Uterus (tissue), 4 donors: ENCODE results near the gene GALNT9. TPM values are rescaled to one million over a fixed set of nuclear protein-coding genes. Genes with fewer than 3 reads are reported as not detected.

Experiments used
- DNase-seq, 2 donors: peaks; one replicate each; pipeline ENCODE4 v3.0.0-alpha.2; 2019 to 2020
- H3K27ac ChIP-seq, 2 donors: fragments of 200-600 bp; sonication (generic); 1 replicate in 1 of 2; 2 replicates in 1 of 2; pipeline ENCODE4 v1.5.1; 2016 to 2018
- H3K27me3 ChIP-seq, 2 donors: fragments of 200-600 bp; sonication (generic); one replicate each; pipeline ENCODE4 v1.5.1; 2018 to 2019; ENCODE audit warnings: control low read depth in 1 of 2
- H3K36me3 ChIP-seq, 2 donors: fragments of 200-600 bp; sonication (generic); one replicate each; pipeline ENCODE4 v1.5.1; 2019; ENCODE audit warnings: control low read depth in 1 of 2
- H3K4me1 ChIP-seq, 2 donors: fragments of 200-600 bp; sonication (generic); one replicate each; pipeline ENCODE4 v1.5.1; 2018 to 2019; ENCODE audit warnings: control low read depth in 1 of 2
- H3K4me3 ChIP-seq, 2 donors: fragments of 200-600 bp; sonication (generic); 1 replicate in 1 of 2; 2 replicates in 1 of 2; pipeline ENCODE4 v1.5.1; 2018 to 2019; ENCODE audit warnings: mild to moderate bottlenecking in 1 of 2
- H3K9me3 ChIP-seq, 2 donors: fragments of 200-600 bp; sonication (generic); one replicate each; pipeline ENCODE4 v1.5.1; 2019; ENCODE audit warnings: control low read depth in 1 of 2
- CTCF ChIP-seq, 4 experiments: fragments of 200-600 bp in 2 of 4; fragments of 450-650 bp in 2 of 4; sonication (generic) in 2 of 4; IDR thresholded peaks; one replicate each; pipeline ENCODE4 v1.5.1; 2016 to 2019; ENCODE audit warnings: antibody characterized with exemption in 4 of 4, mild to moderate bottlenecking in 2 of 4, moderate library complexity in 1 of 4
- POLR2A ChIP-seq, 2 donors: fragments of 450-650 bp; IDR thresholded peaks; one replicate each; pipeline ENCODE4 v1.6.1; 2016; ENCODE audit warnings: antibody characterized with exemption in 2 of 2, mild to moderate bottlenecking in 1 of 2, moderate library complexity in 1 of 2
- intact Hi-C: fragments of 100-400 bp; cut with DNase I; formaldehyde crosslinking; loops from one replicate; pipeline ENCODE4 v1.15.1; 2023; ENCODE audit warnings: low total_unique reads
- total RNA-seq, 4 donors: library from RNA; depleted of rRNA in 3 of 4; stranded (reverse); fragments of >200 nt in 3 of 4; gene quantifications; one replicate each; pipeline versions ENCODE4 v1.1.0 to v1.2.4, GENCODE V29; 2014 to 2023
- donor health status: DM: yes; HTN: yes; CAD: no.

The GALNT9 gene
- total RNA-seq, 4 donors from 2014 or later, result 1.5 to 4.3 TPM; not detected in 2

DNA sequence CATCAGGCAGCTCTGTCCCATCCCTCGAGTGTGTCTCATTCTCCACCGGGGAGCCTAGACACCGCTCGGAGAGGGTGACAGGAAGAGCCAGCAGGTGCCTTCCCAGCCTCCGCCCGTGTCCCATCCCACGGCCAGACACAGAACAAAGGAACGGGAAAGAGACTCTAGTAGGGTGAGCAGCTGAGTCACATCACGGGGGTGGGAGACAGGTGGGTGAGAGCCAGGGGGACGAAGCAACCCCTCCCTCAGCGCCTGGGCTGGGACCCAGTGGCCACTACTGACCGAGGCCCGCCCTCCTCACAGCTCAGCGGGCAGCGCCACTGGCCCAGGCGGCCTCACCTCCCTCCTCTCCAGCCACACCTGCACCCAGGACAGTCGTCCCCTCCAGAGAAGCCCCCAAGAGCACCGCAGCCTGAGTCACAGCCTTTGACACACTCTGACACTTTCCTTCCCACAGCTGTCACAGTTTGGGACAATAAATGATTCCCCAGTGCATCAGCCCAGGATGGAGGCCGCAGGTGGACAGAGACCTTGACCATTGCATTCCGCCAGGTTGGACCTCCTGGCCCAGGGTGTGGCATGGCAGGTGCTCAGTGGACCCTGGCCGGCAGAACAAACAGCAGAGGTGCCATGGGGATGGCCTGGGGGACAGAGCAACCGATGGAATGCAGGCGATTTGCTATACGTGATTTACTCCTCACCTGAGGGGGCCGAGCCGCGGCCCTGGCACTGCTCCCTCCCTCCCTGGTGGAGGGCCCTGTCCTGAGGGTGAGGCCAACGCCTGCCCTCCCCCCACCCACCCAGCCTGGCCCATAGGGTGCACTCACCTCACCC is 45.4 kb upstream of the GALNT9 start:
- H3K27me3 ChIP-seq, result peaks cover 0 to 58% of the 10 kb centered on the region in 2 donors
- no peak overlapping the region for H3K4me3 ChIP-seq
- H3K27ac ChIP-seq, result no peak overlapping the region
- no peaks in the 10 kb centered on the region for H3K4me1 ChIP-seq
- no peaks in the 10 kb centered on the region for H3K36me3 ChIP-seq
- no peak for TF ChIP-seq CTCF (IDR thresholded peaks at IDR 0.05)
- TF ChIP-seq POLR2A (IDR thresholded peaks at IDR 0.05), result no peak
- intact Hi-C loops, result no loop called here
- DNase-seq, result no peak
- H3K9me3 ChIP-seq, result peaks cover 0 to 7% of the 10 kb centered on the region in 2 donors

DNA sequence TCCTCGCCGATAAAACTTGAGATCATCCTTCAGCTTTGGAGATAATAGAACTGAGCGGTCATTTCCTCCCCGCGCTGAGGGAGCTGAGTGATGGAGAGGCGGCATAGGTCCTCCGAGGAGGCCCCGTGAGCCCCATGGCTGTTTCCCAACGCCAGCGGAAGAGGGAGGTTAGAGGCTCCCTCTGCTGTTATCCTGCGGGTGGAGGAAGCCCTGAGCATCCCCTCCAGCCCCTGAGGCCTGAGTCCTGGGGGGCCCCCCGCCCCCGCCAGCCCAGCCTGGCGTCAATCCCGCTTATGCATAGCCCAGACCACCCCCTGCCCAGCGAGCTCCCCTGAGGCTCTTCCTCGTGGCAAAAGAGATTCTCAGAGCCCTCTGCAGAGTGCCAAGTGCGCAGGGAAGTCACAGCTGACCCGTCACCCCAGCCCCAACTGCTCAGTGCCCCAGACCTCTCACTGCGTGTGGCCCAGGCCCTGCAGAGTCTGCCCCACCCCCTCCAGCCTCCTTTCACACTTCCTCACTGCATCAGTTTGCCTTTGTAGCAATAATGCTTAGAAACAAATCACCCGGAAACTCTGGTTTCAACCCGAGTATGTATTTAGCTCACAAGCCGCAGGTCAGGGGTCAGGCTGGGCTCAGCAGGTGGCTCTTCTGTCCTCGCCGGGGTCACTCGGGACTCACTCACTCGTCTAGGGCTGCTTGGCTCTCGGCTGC is 44.7 kb upstream of the GALNT9 start:
- Histone ChIP-seq H3K27me3 (peaks cover 0 to 63% of the 10 kb centered on the region in 2 donors), H3K36me3 (no peaks in the 10 kb centered on the region), H3K4me1 (no peaks in the 10 kb centered on the region), H3K9me3 (peaks cover 0 to 7% of the 10 kb centered on the region in 2 donors), H3K27ac (no peak overlapping the region), H3K4me3 (no peak overlapping the region)
- TF ChIP-seq POLR2A (IDR thresholded peaks at IDR 0.05), result no peak
- peak in 2 of 4 experiments; percentile 6 to 19 for TF ChIP-seq CTCF (IDR thresholded peaks at IDR 0.05)
- no peak for DNase-seq
- intact Hi-C loops, result no loop called here

DNA sequence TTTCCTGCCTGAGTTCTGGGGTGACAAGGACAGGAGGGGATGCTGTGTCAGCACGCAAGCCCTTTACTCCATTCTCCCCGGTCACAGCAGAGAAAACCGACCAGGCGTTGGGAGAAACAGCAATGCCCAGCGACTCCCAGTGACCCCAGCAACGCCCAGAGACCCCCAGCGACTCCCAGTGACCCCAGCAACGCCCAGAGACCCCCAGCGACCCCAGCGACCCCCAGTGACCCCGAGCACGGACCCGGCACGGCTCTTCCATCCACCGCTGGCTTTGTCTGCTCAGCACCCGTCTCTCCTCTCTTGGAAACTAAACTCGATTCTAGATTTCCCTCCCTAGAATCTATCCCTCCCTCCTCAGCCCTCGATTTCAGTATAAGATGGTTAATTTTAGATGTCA is 38.5 kb upstream of the GALNT9 start:
- TF ChIP-seq CTCF (IDR thresholded peaks at IDR 0.05) (no peak), POLR2A (IDR thresholded peaks at IDR 0.05) (no peak)
- Histone ChIP-seq H3K4me3 (no peak overlapping the region), H3K27ac (no peak overlapping the region), H3K36me3 (no peaks in the 10 kb centered on the region), H3K9me3 (peaks cover 0 to 7% of the 10 kb centered on the region in 2 donors), H3K4me1 (no peaks in the 10 kb centered on the region), H3K27me3 (peaks cover 0 to 23% of the 10 kb centered on the region in 2 donors)
- intact Hi-C loops, result no loop called here
- no peak for DNase-seq

GRCh38 chr12:132367071-132367851 is 37.9 kb upstream of the GALNT9 start:
- no peak for TF ChIP-seq CTCF (IDR thresholded peaks at IDR 0.05)
- no peak overlapping the region for H3K27ac ChIP-seq
- intact Hi-C loops, result no loop called here
- H3K27me3 ChIP-seq, result peaks cover 0 to 23% of the 10 kb centered on the region in 2 donors
- no peak overlapping the region for H3K4me3 ChIP-seq
- peaks cover 0 to 7% of the 10 kb centered on the region in 2 donors for H3K9me3 ChIP-seq
- H3K36me3 ChIP-seq, result no peaks in the 10 kb centered on the region
- no peaks in the 10 kb centered on the region for H3K4me1 ChIP-seq
- DNase-seq, result no peak
